ENCODE results near the gene MRPL4.
"Not testable (repeated sequence)": the region's sequence is repeated elsewhere in the genome, so short reads cannot be mapped to it uniquely, and the experiment has no call there.

Gene MRPL4

GRCh38 chr19:10230861-10231611 is 21.0 kb upstream of the MRPL4 start, which contains the start of gene S1PR2:
S1PR2 (minus strand) TSS chr19:10231331; CDS start chr19:10224905, 6,426 bp downstream.
- DNase-seq = peak; percentile 80

GRCh38 chr19:10231612-10232228 is 20.3 kb upstream of the MRPL4 start:
- no peak for DNase-seq

- no peak for DNase-seq
Measured at GRCh38 chr19:10233946-10234345, 18.1 kb upstream of the MRPL4 start.

- no peak for DNase-seq
Measured at GRCh38 chr19:10235003-10235402, 17.0 kb upstream of the MRPL4 start.

- not testable (repeated sequence) for DNase-seq
Measured at GRCh38 chr19:10235409-10235808, 16.6 kb upstream of the MRPL4 start.

GRCh38 chr19:10237702-10238101 is 14.3 kb upstream of the MRPL4 start:
- DNase-seq = no peak

- DNase-seq = peak; percentile 86
Measured at GRCh38 chr19:10238172-10238783, 13.7 kb upstream of the MRPL4 start.

GRCh38 chr19:10241826-10242449 is 10.1 kb upstream of the MRPL4 start:
- DNase-seq = not testable (repeated sequence)

GRCh38 chr19:10243606-10244005 is 8.4 kb upstream of the MRPL4 start:
- no peak for DNase-seq

- DNase-seq = no peak
Measured at GRCh38 chr19:10245189-10245939, 6.7 kb upstream of the MRPL4 start.

- DNase-seq = no peak
Measured at GRCh38 chr19:10246511-10246910, 5.5 kb upstream of the MRPL4 start.

- DNase-seq = no peak
Measured at GRCh38 chr19:10252707-10253106, 693 bp downstream of the MRPL4 start.

GRCh38 chr19:10254244-10254643 is 2.2 kb downstream of the MRPL4 start:
- DNase-seq = no peak

- no peak for DNase-seq
Measured at GRCh38 chr19:10255358-10255757, 3.3 kb downstream of the MRPL4 start.

- DNase-seq = no peak
Measured at GRCh38 chr19:10256551-10256950, 4.5 kb downstream of the MRPL4 start.

GRCh38 chr19:10256970-10257615 is 5.1 kb downstream of the MRPL4 start:
- no peak for DNase-seq

- DNase-seq = no peak
Measured at GRCh38 chr19:10258080-10258710, 6.2 kb downstream of the MRPL4 start.

GRCh38 chr19:10259162-10259905 is 7.3 kb downstream of the MRPL4 start:
- peak; percentile 80 for DNase-seq

GRCh38 chr19:10260141-10260584 is 8.1 kb downstream of the MRPL4 start:
- no peak for DNase-seq

- DNase-seq = peak; percentile 53
Measured at GRCh38 chr19:10262771-10263170, 10.8 kb downstream of the MRPL4 start.

GRCh38 chr19:10266706-10267105 is 14.7 kb downstream of the MRPL4 start:
- DNase-seq = no peak
